ENCODE results near the gene LNP1. TPM values are rescaled to one million over a fixed set of nuclear protein-coding genes. Genes with fewer than 3 reads are reported as not detected.

Gene LNP1
- total and polyA plus RNA-seq, 2 of the 13 experiments (the other 11 are each of a cell fraction or from before 2014, with no cell fraction given): 3.6 to 7.0 TPM

DNA sequence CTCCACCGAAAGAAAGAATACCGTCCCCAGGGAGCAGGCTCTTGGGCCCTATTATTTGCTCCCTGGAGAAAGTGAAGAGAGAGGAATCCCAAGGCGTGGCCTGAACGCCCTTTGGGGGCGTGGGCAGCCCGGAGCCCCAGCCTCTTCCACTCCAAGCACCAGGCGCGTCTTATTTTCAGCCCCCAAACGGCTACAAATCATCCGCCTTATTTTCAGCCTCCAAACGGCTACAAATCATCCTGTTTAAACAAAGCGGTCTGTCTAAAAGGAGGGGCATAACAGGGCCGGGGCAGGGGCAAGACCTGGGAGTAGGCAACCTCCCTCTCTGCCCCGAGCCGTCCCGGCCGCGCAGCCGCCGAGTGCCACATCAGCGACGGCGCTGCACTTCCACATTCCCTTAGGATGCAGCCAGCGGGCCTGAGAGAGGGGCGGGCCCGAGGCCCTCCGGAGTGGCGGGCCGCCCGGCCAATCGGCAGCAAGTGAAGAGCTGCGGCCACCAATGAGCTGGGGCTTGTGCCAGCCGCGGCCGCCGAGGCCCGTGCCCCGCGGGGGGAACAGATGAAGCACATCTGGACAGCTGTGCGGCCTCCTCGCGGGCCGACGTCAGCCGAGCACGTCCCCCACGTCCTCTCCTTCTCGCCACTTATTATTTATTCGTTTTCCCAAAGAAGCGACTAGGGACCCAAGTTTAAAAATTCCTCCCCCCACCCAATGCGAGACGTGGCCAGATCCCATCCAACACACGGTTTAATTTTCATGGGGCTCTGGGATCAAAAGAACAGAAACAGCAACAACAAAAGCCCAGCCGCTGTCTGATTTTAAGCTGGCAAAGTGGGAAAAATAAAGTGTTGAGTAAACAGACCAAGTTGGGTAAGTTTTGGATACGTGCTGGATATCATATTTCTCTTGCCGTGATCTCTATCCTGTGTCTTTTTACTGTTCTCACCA lies 91.0 kb downstream of the LNP1 start, which contains the start of gene TMEM45A (continued):
- no peak for TF ChIP-seq CREM (IDR thresholded peaks at IDR 0.05)
- TF ChIP-seq CREM (CRISPR knock-in tag; IDR thresholded peaks at IDR 0.05): no peak
- TF ChIP-seq ZNF773 (CRISPR knock-in tag; IDR thresholded peaks at IDR 0.05; ENCODE audit: borderline replicate concordance): no peak
- no peak for TF ChIP-seq ZNF10 (CRISPR knock-in tag; IDR thresholded peaks at IDR 0.05; ENCODE audit: borderline replicate concordance, low read depth)
- TF ChIP-seq, protein P1, sequence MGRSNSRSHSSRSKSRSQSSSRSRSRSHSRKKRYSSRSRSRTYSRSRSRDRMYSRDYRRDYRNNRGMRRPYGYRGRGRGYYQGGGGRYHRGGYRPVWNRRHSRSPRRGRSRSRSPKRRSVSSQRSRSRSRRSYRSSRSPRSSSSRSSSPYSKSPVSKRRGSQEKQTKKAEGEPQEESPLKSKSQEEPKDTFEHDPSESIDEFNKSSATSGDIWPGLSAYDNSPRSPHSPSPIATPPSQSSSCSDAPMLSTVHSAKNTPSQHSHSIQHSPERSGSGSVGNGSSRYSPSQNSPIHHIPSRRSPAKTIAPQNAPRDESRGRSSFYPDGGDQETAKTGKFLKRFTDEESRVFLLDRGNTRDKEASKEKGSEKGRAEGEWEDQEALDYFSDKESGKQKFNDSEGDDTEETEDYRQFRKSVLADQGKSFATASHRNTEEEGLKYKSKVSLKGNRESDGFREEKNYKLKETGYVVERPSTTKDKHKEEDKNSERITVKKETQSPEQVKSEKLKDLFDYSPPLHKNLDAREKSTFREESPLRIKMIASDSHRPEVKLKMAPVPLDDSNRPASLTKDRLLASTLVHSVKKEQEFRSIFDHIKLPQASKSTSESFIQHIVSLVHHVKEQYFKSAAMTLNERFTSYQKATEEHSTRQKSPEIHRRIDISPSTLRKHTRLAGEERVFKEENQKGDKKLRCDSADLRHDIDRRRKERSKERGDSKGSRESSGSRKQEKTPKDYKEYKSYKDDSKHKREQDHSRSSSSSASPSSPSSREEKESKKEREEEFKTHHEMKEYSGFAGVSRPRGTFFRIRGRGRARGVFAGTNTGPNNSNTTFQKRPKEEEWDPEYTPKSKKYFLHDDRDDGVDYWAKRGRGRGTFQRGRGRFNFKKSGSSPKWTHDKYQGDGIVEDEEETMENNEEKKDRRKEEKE (IDR thresholded peaks at IDR 0.05): no peak
- TF ChIP-seq ZNF496 (CRISPR knock-in tag; IDR thresholded peaks at IDR 0.05; ENCODE audit: insufficient replicate concordance): no peak
- TF ChIP-seq TBX2 (CRISPR knock-in tag; IDR thresholded peaks at IDR 0.05; ENCODE audit: borderline replicate concordance): peak; percentile 65; the same call in 1 of the 2 replicates
- no peak for TF ChIP-seq ZNF567 (CRISPR knock-in tag; IDR thresholded peaks at IDR 0.05; ENCODE audit: borderline replicate concordance)
- TF ChIP-seq GFI1 (CRISPR knock-in tag; IDR thresholded peaks at IDR 0.05; ENCODE audit: borderline replicate concordance): peak; percentile 15; the same call in 1 of the 2 replicates
- peak; percentile 79 for TF ChIP-seq BHLHE40 (IDR thresholded peaks at IDR 0.05; ENCODE audit: low read length)
- TF ChIP-seq ZNF468 (CRISPR knock-in tag; IDR thresholded peaks at IDR 0.05): no peak
- TF ChIP-seq, protein P2, sequence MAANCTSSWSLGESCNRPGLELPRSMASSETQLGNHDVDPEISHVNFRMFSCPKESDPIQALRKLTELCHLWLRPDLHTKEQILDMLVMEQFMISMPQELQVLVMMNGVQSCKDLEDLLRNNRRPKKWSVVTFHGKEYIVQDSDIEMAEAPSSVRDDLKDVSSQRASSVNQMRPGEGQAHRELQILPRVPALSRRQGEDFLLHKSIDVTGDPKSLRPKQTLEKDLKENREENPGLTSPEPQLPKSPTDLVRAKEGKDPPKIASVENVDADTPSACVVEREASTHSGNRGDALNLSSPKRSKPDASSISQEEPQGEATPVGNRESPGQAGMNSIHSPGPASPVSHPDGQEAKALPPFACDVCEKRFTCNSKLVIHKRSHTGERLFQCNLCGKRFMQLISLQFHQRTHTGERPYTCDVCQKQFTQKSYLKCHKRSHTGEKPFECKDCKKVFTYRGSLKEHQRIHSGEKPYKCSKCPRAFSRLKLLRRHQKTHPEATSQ (CRISPR knock-in tag; IDR thresholded peaks at IDR 0.05; ENCODE audit: borderline replicate concordance): no peak
- TF ChIP-seq KLF16 (CRISPR knock-in tag; IDR thresholded peaks at IDR 0.05): peak in 1 of 2 experiments; percentile 76; a peak in 1 of 4 replicates
- no peak for TF ChIP-seq FOXM1 (CRISPR knock-in tag; IDR thresholded peaks at IDR 0.05)
- TF ChIP-seq, protein P3, sequence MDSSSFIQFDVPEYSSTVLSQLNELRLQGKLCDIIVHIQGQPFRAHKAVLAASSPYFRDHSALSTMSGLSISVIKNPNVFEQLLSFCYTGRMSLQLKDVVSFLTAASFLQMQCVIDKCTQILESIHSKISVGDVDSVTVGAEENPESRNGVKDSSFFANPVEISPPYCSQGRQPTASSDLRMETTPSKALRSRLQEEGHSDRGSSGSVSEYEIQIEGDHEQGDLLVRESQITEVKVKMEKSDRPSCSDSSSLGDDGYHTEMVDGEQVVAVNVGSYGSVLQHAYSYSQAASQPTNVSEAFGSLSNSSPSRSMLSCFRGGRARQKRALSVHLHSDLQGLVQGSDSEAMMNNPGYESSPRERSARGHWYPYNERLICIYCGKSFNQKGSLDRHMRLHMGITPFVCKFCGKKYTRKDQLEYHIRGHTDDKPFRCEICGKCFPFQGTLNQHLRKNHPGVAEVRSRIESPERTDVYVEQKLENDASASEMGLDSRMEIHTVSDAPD (CRISPR knock-in tag; IDR thresholded peaks at IDR 0.05): peak; percentile 54; the same call in 1 of the 2 replicates
- TF ChIP-seq ZNF263 (CRISPR knock-in tag; IDR thresholded peaks at IDR 0.05): peak; percentile 58; the same call in 1 of the 2 replicates
- TF ChIP-seq ZNF607 (CRISPR knock-in tag; IDR thresholded peaks at IDR 0.05; ENCODE audit: borderline replicate concordance): no peak
- TF ChIP-seq, protein P4, sequence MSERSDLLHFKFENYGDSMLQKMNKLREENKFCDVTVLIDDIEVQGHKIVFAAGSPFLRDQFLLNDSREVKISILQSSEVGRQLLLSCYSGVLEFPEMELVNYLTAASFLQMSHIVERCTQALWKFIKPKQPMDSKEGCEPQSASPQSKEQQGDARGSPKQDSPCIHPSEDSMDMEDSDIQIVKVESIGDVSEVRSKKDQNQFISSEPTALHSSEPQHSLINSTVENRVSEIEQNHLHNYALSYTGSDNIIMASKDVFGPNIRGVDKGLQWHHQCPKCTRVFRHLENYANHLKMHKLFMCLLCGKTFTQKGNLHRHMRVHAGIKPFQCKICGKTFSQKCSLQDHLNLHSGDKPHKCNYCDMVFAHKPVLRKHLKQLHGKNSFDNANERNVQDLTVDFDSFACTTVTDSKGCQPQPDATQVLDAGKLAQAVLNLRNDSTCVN (CRISPR knock-in tag; IDR thresholded peaks at IDR 0.05; ENCODE audit: borderline replicate concordance): peak; percentile 64; the same call in 1 of the 2 replicates
- peak; percentile 83; the same call in 1 of the 2 replicates for TF ChIP-seq MEIS1 (CRISPR knock-in tag; IDR thresholded peaks at IDR 0.05; ENCODE audit: borderline replicate concordance)
- TF ChIP-seq ZNF672 (CRISPR knock-in tag; IDR thresholded peaks at IDR 0.05): no peak
- TF ChIP-seq FOXO1 (CRISPR knock-in tag; IDR thresholded peaks at IDR 0.05): no peak
